Measurements from ENCODE around the gene MAN1C1.
"Not testable (repeated sequence)": the region's sequence is repeated elsewhere in the genome, so short reads cannot be mapped to it uniquely, and the experiment has no call there.

Gene MAN1C1

DNA sequence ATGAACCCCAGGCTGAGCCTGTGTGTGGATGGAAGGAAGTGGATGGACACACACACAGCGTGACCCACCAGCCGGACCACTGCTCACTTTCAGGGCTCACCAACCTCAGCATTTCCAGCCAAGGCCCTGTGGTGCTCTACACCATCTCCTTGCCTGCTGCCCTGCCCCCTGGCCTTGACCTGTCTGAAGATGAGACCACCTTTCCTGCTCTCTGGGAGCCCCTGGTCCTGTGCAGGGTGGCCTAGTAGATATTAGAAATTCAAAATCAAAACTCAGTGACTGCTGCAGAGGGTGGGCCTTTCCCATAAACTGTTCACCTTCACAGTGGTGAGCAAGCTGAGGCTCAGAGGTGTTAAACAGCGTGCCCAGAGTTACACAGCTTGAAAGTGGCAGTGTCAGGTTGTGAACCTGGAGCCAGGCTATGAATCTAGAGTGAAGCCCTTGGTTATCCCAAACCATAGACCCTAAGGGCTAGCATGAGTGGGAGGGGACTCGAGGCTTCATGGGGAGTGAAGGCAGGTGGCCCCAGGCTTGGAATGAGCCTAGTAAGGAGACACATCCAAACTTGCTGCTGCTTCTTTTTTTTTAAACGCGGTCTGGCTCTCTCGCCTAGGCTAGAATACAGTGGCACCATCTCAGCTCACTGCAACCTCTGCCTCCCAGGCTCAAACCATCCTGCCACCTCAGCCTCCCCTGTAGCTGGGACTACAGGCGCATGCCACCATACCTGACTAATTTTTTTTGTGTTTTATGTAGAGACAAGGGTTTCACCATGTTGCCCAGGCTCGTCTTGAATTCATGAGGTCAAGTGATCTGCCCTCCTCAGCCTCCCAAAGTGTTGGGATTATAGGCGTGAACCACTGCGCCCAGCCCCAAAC lies 41.5 kb downstream of the MAN1C1 start:
- DNase-seq (ENCODE audit: low read depth), result no peak

DNA sequence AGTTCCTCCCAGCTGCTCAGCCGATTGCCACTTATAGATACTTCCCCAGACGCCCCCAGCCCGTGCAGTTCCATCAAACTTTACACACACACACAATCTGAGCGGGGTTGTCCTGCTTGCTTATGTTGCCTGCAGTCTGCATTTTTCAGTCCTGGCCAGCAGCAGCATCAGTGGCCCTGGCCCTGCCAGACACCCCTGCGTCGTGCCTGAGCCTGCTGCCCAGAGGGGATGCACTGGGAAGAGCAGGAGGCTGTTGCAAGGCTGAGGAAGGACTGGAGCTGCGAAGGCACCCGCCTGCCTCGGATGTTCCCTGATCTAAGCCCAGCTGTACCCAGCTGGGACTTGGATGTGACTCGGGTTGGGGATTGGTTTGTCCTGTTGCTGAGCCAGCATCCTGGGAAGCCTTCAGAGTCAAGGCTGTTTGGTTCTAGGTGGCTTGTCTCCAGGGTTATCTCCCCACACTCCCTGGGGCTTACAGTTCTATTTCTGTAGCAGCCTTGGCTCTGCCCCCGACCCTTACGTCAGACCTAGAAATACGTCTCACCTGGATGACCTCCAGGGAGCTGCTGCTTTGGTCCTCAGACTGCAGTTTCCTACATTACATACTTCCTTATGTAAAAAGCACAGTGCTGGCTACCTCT lies 42.3 kb downstream of the MAN1C1 start:
- no peak for DNase-seq (ENCODE audit: low read depth)

DNA sequence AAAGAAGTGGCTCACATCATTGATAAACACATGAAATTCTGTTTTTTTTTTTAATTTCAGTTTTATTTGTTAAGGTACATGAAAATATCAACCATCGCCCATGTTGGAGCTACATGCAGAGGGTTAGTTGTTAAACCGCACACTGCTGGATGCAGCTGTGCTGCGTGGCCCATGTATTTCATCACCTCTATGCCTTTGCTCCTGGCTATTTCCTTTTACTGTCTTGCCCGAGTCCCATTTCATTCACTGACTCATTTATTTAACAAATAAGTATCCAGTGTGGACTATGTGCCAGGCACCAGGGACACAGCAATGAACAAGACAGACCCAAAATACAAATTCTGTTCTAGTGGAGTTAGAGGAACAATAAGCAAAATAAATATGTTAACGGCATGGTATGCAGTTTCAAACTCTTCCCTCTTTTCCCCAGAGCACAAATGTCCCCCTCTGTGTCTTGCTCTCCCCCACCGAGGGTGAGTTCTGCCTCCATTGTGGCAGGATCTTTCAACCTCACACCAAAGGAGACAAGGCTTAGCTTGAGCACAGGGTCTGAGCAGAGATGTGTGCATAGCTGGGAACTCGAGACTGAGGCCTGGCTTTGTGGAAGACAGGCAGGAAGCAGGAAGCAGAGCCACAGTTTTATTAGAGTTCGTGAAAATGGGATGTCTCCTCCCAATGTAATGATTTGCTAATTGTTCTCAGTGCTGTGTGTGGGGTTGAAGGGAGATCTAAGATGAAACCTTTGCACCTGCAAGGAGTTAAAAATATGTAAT lies 44.6 kb downstream of the MAN1C1 start:
- peak; percentile 66 for DNase-seq (ENCODE audit: low read depth)

DNA sequence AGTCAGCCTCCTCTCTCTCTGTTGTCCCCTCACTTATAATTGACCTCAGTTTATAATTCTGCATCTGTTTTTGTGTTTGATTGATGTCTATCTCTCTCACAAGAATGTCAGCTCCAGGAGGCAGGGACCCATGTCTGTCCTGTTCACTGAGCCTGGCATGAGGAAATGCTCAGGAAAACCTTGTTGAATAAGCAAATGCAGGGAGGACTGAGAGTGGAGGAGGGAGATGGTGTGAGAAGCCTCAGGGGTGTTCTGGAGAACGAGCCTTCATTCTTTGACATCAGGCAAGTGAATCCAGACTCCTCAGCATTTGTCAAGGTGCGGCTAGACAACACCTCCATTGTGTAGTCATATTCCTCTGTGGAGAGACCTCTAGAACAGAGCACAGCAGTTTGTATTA lies 45.5 kb downstream of the MAN1C1 start:
- no peak for DNase-seq (ENCODE audit: low read depth)

DNA sequence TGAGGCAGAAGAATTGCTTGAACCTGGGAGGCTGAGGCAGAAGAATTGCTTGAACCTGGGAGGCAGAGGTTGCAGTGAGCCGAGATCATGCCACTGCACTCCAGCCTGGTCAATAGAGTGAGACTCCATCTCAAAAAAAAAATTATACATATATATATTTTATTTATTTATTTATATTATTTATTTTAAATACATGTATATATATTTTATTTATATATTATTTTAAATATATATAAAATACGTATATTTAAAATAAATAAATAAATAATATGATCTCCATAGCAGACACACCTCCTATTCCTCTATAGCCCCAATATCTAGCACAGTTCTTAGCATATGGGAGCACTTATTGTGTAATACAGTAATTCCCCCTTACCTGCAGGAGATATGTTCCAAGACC lies 46.4 kb downstream of the MAN1C1 start:
- not testable (repeated sequence) for DNase-seq (ENCODE audit: low read depth)

DNA sequence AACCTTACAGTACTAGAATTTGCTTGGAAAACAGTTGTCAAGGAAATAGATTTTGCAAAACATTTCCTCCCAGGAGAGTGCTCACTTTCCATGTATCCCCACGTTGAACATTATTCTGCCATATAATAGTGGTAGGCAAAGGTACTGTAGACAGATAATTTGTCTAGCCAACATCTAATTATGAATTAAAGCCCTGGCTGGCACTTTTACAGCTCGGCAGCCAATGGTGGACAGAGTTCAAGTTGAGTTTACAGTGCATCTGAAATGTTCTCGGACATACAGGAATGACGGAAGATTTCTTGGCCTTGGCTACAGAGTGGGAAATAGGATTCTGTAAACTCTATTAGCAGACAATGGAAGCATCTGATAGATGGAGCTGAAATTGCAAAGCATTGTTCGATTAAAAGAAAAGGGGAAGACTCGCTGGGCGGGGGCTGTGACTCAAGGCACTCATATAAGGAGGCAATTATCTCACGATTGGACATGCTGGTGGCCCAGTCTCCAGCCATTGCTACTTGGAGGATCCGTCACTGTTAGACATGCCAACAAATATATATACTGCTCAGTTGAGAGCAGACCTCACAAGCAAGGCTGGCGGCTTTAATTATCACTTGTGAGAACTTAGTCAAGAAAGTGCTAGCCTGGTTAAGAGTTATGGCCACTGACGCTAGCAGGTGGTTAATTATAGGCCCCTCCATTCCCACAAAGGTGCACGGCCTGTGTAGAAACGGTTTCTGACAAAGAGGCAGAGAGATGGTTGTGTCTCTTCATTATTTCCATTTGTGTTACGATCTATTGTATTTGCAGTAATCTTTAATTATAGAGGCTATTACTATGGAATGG lies 48.0 kb downstream of the MAN1C1 start:
- no peak for DNase-seq (ENCODE audit: low read depth)

DNA sequence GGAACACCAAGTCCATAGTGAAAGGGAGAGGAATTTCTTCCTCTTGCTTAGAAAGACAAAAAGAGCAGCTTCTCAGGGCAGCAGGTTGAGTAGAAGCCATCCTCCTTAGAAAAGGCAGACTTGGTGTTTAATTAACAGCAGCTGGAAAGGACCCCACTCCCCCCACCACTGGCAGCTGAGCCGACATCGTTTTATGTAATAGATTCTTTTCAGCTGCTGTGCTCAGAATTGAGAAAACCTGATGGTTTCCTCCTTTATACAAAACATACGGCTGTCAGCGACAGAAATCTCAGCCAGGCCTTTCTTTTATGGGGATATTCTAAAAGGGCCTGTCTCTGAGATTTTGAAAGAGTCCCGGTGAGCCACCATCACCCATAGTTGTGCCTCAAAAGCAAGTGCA lies 49.9 kb downstream of the MAN1C1 start:
- DNase-seq (ENCODE audit: low read depth), result no peak

DNA sequence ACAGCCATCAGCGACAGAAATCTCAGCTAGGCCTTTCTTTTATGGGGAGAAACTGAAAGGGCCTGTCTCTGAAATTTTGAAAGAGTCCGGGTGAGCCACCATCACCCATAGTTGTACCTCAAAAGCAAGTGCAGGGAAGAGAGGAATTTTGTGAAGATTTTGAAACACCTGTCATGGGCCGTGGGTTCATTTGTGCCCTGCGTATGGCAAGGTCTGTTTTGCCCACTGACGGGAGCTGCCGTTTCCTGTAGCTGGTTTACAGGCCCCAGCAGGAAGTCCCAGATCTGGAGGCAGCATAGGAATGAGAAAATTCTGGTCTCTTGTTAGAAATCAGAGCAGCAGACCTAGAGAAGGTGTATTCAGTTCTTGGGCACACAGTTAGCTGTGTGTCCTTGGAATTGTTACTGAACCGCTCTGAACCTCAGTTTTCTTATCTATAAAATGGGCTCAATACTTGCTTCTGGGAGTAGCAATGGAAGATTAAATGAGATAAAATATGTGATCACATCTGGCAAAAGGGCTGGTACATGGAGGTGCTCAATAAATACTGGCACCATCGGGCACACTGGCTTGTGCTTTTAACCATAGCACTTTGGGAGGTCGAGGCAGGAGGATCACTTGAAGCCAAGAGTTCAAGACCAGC lies 52.5 kb downstream of the MAN1C1 start:
- no peak for DNase-seq (ENCODE audit: low read depth)

DNA sequence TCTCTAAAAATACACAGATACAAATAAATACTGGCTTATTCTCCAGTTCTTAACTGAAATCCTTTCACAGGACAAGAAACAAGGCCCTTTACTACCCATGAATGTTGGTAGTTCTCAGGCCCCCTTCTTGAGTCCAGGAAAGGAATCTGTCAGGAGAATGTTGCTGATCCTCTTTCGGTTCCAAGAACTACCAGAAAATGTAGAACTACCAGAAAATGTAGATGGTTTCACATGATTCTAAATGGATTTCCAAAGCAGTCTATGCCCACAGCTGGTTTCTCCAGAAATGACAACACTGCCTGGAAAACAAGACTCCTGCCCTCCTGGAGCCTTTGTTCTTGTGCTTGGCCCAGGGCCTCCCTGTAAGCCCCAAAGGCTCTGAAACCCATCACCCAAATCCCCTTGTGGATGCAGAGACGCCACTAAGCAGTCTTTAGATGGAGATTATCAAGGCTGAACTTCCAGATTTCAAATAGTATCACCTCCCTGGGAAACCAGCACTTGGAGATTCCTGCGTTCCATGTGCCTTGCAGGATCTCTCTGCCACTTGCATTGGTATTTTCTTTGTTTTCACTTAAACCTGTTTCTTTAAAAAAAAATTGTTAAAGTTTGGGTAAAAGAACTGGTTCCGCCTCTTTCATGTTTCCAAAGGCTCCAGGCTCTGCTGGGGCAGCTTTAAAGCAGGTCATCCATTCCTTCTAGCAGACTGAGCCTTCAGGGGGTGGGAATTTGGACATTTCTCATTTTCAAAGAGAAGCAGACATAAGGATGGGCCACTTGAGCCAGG lies 53.4 kb downstream of the MAN1C1 start:
- no peak for DNase-seq (ENCODE audit: low read depth)

DNA sequence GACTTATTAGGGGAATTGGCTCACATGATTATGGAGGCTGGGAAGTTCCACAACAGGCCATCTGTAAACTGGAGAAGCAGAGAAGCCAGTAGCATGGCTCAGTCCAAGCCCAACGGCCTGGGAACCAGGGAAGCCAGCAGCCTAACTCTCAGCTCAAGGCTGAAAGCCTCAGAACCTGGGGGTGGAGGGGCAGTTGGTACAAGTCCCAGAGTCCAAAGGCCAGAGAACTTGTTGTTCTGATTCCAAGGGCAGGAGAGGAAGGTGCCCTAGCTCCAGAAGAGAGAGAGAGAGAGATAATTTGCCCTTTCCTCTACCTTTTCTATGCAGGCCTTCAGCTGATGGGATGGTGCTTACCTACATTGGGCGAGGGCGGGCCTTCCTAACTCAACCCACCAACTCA lies 55.3 kb downstream of the MAN1C1 start:
- no peak for DNase-seq (ENCODE audit: low read depth)

DNA sequence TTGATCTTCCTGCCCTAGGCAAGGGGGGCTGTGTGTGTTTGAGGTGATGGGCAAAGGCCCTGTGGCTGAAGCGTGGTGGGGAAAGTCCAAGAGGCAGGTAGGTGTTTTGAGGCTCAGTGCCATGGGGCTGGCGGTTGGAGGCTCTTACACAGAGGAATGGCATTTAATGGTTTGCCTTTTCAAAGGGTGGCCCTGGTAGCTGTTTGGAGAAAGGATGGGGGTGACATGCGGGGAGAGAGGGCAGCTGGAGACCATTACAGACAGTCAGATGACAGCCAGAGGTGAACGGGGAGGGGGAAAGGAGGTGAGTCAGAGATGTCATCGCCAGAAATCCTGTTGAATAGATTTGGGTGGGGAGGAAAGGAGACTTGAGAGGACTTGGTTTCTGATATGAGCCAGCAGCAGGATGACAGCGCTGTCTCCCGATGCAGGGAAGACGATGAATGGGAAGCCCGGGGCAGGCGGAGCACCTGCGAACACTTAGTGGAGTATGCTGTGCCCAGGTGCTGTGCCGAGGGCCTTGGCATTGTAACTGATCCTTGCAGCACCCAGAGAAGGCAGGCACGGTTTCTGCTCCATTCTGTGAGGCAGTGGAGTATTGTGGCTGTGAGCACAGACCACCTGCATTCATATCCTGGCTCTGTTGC lies 56.3 kb downstream of the MAN1C1 start:
- DNase-seq (ENCODE audit: low read depth), result no peak

DNA sequence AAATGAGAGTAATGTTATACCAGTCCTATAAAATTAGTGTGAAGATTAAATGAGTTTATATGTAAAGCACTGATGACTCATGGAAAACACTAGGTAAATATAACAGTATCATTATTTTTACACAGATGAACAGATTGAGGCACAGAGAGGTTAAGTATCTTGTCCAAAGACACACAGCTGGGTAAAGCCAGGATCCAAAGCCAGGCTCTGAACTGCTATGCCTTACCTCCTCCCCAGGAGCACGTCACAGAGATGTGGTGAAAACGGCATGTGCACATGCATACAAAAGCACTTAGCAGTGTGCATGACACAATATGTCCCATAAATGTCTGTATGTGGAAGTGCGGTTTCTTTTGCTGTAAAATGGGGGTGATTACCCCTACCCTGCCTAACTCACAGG lies 56.9 kb downstream of the MAN1C1 start:
- no peak for DNase-seq (ENCODE audit: low read depth)

DNA sequence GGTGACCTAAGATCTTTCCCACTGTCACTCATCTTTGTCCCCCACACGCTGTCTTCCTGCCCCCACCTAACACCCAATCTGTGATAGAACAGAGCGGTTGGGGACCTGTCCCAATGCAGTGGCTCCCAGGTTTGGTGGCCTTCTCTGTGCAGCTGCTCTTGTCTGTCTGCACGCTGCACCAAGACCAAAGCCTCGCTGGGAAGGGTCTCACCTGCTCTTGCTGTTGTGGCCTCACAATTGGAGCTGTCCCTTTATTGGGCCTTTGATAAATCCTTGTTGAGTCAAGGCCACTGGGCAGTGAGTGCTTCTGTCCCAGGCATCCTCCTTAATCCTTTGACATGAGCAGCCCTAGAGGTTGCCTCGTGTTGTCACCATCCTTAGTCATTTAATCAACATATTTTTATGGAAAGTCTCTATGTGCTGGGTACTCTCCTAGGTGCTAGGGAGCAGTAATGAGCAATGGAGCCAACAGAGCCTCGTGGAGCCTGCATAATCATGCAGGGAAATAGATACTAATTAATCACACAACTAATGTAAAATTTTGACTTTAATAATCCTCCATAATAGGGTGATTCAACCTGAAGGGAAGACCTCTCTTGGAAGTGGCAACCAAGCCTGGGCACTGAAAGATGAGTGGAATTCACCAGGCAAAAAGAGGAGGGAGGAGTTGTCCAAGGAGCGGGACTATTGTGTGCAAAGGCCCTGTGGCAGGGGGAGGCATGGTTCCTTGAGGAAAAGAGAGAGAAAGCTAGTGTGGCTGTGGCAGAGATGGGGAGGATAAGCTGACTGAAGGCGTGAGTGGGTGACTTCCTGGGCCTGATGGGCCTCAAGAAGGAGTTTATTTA lies 57.6 kb downstream of the MAN1C1 start:
- no peak for DNase-seq (ENCODE audit: low read depth)

DNA sequence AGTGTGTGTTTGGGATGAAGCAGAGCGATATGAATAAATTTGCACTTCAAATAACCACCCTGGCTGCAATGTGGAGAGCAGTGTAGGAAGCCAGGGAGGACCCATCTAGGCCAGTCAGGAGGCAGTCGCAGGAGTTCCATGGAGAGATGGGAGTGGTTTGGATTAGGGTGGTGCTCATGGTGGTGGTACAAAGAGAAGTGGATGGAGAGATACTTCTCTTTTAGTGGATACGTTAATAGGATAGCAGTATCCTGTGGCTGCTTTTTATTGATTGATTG lies 58.2 kb downstream of the MAN1C1 start:
- DNase-seq (ENCODE audit: low read depth), result no peak

DNA sequence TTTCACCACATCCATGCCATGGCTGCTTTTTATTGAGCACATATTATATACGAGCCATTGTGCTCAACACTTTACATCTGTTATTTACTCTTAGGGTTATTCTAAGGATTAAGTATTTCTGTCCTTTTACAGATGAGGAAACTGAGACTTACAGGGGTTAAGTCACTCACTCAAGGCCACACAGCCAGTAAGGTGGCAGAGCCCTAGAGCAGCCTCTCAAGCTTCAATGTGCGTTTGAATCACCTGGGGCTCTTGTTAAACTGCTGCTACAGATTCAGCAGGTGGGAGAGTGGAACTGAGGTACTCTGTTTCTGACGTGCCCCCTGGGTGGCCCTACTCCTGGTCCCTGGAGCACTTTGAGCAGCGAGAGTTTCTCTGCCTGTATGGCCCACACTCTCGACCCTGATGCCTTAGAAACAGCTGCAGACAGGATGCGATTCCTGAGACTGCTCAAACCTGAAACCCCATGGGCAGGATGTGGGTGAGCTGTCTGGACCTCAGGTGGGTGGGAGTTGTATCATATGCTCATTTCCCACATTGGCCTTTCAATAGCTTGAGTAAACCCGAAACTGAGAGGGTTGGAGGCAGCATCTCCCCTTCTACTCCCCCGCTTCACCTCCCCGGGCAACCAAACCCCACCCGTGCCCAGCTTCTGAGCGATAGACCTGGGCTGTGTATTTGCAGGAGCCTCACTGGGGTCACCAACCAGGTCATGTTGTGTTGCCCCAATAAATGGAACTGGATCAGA lies 59.3 kb downstream of the MAN1C1 start:
- no peak for DNase-seq (ENCODE audit: low read depth)

DNA sequence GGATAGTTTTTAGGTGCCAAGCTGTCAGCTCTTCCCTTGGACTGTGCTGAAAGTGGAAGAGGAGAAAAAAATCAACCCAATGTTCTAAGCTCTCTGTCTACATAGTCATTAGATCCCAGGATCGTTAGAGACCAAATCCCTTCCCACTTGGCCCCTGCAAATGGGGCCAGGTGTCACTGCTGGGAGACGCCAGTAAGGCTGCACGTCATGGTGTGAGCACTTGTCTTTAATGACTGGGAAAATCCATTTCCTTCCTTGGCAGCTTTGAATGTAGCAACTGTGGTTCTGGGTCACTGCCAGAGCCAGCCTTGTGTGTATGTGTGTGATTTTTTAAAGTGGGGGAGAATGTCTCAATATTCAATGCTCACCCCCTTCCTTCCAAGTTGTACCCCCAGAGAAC lies 59.9 kb downstream of the MAN1C1 start:
- no peak for DNase-seq (ENCODE audit: low read depth)

DNA sequence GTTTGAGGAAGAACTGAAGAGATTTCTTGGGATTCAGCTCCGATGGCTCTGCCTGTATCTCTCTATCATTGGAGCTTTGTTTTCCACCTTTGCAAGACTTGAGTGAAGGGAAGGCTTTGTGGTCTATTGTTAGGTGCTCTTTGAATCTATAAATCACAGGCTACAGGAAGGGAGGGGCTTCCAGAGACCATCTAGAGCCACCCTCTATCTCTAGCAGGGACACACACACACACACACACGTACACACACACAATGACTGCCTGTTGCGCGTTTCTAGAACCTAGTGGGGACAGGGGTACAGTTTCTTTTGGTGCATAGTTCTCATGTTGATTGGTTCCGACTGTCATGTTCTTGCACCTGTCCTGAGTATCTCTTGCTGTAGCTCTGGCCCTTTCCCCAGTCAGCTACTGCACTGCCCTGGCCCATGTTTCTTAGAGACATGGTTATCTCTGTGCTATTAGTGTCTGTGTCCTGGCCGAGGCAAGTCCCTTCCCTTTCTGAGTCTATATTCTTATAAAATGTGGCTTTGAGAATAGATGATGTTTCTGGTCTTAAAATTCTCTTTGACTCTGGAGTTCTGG lies 60.7 kb downstream of the MAN1C1 start:
- no peak for DNase-seq (ENCODE audit: low read depth)

DNA sequence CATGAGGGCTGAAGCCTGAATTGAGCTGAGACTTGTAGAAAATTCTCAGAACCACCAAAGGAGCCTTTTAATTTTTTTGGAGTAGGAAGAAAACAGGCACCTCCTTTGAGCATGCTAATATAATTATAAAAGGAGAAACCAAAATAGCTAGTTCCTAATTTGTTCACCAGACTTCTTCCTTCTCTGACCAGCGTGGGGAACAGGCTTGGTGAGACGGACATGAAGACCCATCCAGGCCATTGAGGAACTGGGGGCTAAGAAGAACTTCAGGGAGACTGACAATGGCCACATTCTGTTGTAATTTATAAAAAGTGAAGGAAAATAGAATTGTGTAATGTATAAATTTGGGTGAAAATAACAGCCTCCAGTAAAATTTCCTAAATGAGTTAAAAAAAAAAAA lies 62.6 kb downstream of the MAN1C1 start:
- no peak for DNase-seq (ENCODE audit: low read depth)

All from fibroblast of gingiva (primary cell).